ENCODE measurements around the gene EHMT1.

The EHMT1 gene

GRCh38 chr9:137604345-137605086, 14.3 kb upstream of the EHMT1 start:
- no peak overlapping the region for H3K27ac Mint-ChIP-seq

GRCh38 chr9:137605121-137606004, 13.4 kb upstream of the EHMT1 start, which contains the start of gene ARRDC1:
Gene ARRDC1 (plus strand): TSS chr9:137605686. CDS start chr9:137605718, 32 bp downstream.
- Mint-ChIP-seq H3K27me3 (ENCODE audit: low read depth) (peaks cover 6% of the 10 kb centered on the region), H3K9me3 (no peaks in the 10 kb centered on the region), H3K4me3 (peak within 1 kb of the TSS; percentile 84), H3K36me3 (ENCODE audit: low read depth) (no peaks in the 10 kb centered on the region), H3K27ac (peak within 1 kb of the TSS; percentile 6), H3K4me1 (ENCODE audit: low read depth) (peaks cover 16% of the 10 kb centered on the region)

More at GRCh38 chr9:137604345-137605086, 14.3 kb upstream of the EHMT1 start:
- H3K4me1 Mint-ChIP-seq (ENCODE audit: low read depth) = peaks cover 16% of the 10 kb centered on the region
- H3K9me3 Mint-ChIP-seq = no peaks in the 10 kb centered on the region
- H3K36me3 Mint-ChIP-seq (ENCODE audit: low read depth) = no peaks in the 10 kb centered on the region
- H3K4me3 Mint-ChIP-seq = peak overlapping the region; percentile 42
- peaks cover 6% of the 10 kb centered on the region for H3K27me3 Mint-ChIP-seq (ENCODE audit: low read depth)

- H3K4me3 Mint-ChIP-seq = peak overlapping the region; percentile 84
- peaks cover 16% of the 10 kb centered on the region for H3K4me1 Mint-ChIP-seq (ENCODE audit: low read depth)
- H3K27ac Mint-ChIP-seq = peak overlapping the region; percentile 6
Observed at GRCh38 chr9:137606005-137606621, 12.7 kb upstream of the EHMT1 start.

GRCh38 chr9:137606734-137607138, 12.1 kb upstream of the EHMT1 start:
- peak overlapping the region; percentile 84 for H3K4me3 Mint-ChIP-seq
- peak overlapping the region; percentile 6 for H3K27ac Mint-ChIP-seq
- H3K36me3 Mint-ChIP-seq (ENCODE audit: low read depth) = no peaks in the 10 kb centered on the region
- H3K27me3 Mint-ChIP-seq (ENCODE audit: low read depth) = peaks cover 6% of the 10 kb centered on the region
- H3K4me1 Mint-ChIP-seq (ENCODE audit: low read depth) = peaks cover 19% of the 10 kb centered on the region
- no peaks in the 10 kb centered on the region for H3K9me3 Mint-ChIP-seq

More at GRCh38 chr9:137606005-137606621, 12.7 kb upstream of the EHMT1 start:
- Mint-ChIP-seq H3K9me3 (no peaks in the 10 kb centered on the region), H3K36me3 (ENCODE audit: low read depth) (no peaks in the 10 kb centered on the region), H3K27me3 (ENCODE audit: low read depth) (peaks cover 6% of the 10 kb centered on the region)

GRCh38 chr9:137607141-137607857, 11.5 kb upstream of the EHMT1 start:
- peak overlapping the region; percentile 84 for H3K4me3 Mint-ChIP-seq
- peaks cover 6% of the 10 kb centered on the region for H3K27me3 Mint-ChIP-seq (ENCODE audit: low read depth)
- H3K36me3 Mint-ChIP-seq (ENCODE audit: low read depth) = no peaks in the 10 kb centered on the region
- H3K27ac Mint-ChIP-seq = no peak overlapping the region
- peaks cover 20% of the 10 kb centered on the region for H3K4me1 Mint-ChIP-seq (ENCODE audit: low read depth)
- no peaks in the 10 kb centered on the region for H3K9me3 Mint-ChIP-seq

- no peak overlapping the region for H3K4me3 Mint-ChIP-seq
- H3K9me3 Mint-ChIP-seq = no peaks in the 10 kb centered on the region
- H3K4me1 Mint-ChIP-seq (ENCODE audit: low read depth) = peaks cover 11% of the 10 kb centered on the region
- no peak overlapping the region for H3K27ac Mint-ChIP-seq
- H3K27me3 Mint-ChIP-seq (ENCODE audit: low read depth) = no peaks in the 10 kb centered on the region
- H3K36me3 Mint-ChIP-seq (ENCODE audit: low read depth) = peaks cover 3% of the 10 kb centered on the region
Observed at GRCh38 chr9:137610944-137611343, 7.9 kb upstream of the EHMT1 start.

- Mint-ChIP-seq H3K27ac (peak overlapping the region; percentile 63), H3K4me1 (ENCODE audit: low read depth) (peaks cover 9% of the 10 kb centered on the region), H3K36me3 (ENCODE audit: low read depth) (peaks cover 3% of the 10 kb centered on the region), H3K9me3 (no peaks in the 10 kb centered on the region), H3K27me3 (ENCODE audit: low read depth) (no peaks in the 10 kb centered on the region), H3K4me3 (no peak overlapping the region)
Observed at GRCh38 chr9:137611623-137612609, 6.9 kb upstream of the EHMT1 start.

GRCh38 chr9:137612741-137613142, 6.1 kb upstream of the EHMT1 start:
- Mint-ChIP-seq H3K4me1 (ENCODE audit: low read depth) (peaks cover 11% of the 10 kb centered on the region), H3K27me3 (ENCODE audit: low read depth) (no peaks in the 10 kb centered on the region), H3K4me3 (no peak overlapping the region), H3K9me3 (no peaks in the 10 kb centered on the region), H3K27ac (no peak overlapping the region), H3K36me3 (ENCODE audit: low read depth) (peaks cover 3% of the 10 kb centered on the region)

- no peak overlapping the region for H3K27ac Mint-ChIP-seq
- H3K4me3 Mint-ChIP-seq = no peak overlapping the region
- no peaks in the 10 kb centered on the region for H3K9me3 Mint-ChIP-seq
- peaks cover 3% of the 10 kb centered on the region for H3K36me3 Mint-ChIP-seq (ENCODE audit: low read depth)
- peaks cover 13% of the 10 kb centered on the region for H3K4me1 Mint-ChIP-seq (ENCODE audit: low read depth)
- H3K27me3 Mint-ChIP-seq (ENCODE audit: low read depth) = no peaks in the 10 kb centered on the region
Observed at GRCh38 chr9:137613259-137613658, 5.5 kb upstream of the EHMT1 start.

GRCh38 chr9:137613738-137614523, 4.9 kb upstream of the EHMT1 start:
- peaks cover 13% of the 10 kb centered on the region for H3K4me1 Mint-ChIP-seq (ENCODE audit: low read depth)
- H3K36me3 Mint-ChIP-seq (ENCODE audit: low read depth) = peaks cover 3% of the 10 kb centered on the region
- no peak overlapping the region for H3K27ac Mint-ChIP-seq
- H3K27me3 Mint-ChIP-seq (ENCODE audit: low read depth) = no peaks in the 10 kb centered on the region
- H3K9me3 Mint-ChIP-seq = no peaks in the 10 kb centered on the region
- no peak overlapping the region for H3K4me3 Mint-ChIP-seq

- Mint-ChIP-seq H3K27me3 (ENCODE audit: low read depth) (no peaks in the 10 kb centered on the region), H3K27ac (no peak overlapping the region), H3K4me3 (no peak overlapping the region), H3K9me3 (no peaks in the 10 kb centered on the region), H3K36me3 (ENCODE audit: low read depth) (peaks cover 4% of the 10 kb centered on the region), H3K4me1 (ENCODE audit: low read depth) (peaks cover 17% of the 10 kb centered on the region)
Observed at GRCh38 chr9:137614631-137615386, 4.0 kb upstream of the EHMT1 start.

GRCh38 chr9:137615387-137615871, 3.4 kb upstream of the EHMT1 start:
- Mint-ChIP-seq H3K36me3 (ENCODE audit: low read depth) (peaks cover 7% of the 10 kb centered on the region), H3K4me1 (ENCODE audit: low read depth) (peaks cover 20% of the 10 kb centered on the region), H3K4me3 (no peak overlapping the region), H3K9me3 (no peaks in the 10 kb centered on the region), H3K27ac (no peak overlapping the region), H3K27me3 (ENCODE audit: low read depth) (no peaks in the 10 kb centered on the region)

All from T-helper 1 cell treated with Interleukin-12 subunit alpha and Interleukin-12 subunit beta and Interleukin-4 antibody, amounts not matched to agents 30 μg/mL and 1 μg/mL, for 36 hours (primary cell).